ENCODE results near the gene MEDAG.

The MEDAG gene

DNA sequence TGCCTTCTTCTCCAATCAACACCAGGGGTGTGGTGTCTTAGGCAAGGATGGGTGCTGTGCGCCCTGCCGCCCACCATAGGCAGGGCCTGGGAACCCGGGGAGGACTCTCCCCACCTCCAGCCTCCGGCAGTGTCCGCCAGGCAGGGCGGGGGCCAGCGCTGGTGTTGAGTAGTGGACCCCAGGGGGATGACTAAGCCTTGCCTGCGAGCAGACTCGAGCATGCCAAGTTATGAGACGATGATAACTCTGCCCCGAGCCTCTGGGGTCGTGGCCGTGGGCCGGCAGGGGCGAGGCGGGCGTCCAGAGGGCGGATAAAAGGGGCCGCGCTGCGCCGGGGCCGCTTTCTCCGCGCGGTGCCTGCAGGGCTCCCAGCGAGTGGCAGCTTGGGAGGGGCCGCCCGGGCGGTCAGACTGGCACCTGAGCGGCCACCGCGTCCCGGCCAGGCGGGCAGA, at the start of gene MEDAG:
Gene MEDAG (plus strand): TSS at position 340 of the 452 bp plus-strand sequence. CDS start 245 bp downstream, outside the sequence.
- DNase-seq (ENCODE audit: low read depth, low spot score) = peak; percentile 64

- no peak for DNase-seq (ENCODE audit: low read depth, low spot score)
Observed at GRCh38 chr13:30857018-30857417, 49.1 kb upstream of the MEDAG start.

- DNase-seq (ENCODE audit: low read depth, low spot score) = no peak
Observed at GRCh38 chr13:30857636-30858035, 48.4 kb upstream of the MEDAG start.

DNA sequence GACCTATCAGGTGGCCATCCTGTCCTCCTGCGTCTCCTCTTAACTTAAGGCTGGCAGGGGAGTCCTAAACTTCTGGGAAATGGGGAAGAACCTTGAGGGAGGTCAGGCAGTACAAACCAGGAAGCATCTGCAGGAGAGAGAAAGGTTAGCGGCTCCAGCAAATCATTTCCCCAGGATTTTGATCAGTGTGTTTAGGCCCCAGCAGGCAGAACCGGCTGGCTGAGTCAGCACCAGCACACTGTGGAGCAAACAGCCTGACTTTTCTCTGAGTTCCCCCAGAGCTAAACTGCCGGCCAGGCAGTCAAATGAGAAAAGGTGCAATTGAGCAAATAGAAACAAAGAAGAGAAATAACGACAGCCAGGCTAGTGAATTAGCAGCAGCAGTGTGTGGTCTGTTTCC, 46.7 kb upstream of the MEDAG start:
- DNase-seq (ENCODE audit: low read depth, low spot score) = no peak

DNA sequence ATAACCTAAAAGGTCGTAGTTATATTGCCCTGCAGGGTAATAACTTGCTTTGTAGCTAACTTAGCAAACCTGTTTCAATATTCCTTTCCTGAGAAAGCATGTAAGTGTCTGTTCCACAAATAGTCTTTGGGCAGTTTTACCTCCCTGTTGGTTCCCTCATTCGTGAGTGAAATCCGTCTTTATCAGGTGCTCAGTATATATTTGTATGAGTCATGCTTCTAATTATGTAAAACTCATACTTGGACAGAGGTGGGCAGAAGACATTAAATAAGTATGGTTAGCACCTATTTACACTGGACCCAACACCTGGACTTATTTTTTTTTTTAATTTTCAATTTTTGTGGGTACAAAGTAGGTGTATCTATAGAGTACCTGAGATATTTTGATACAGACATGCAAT, 44.9 kb upstream of the MEDAG start:
- DNase-seq (ENCODE audit: low read depth, low spot score) = no peak

- no peak for DNase-seq (ENCODE audit: low read depth, low spot score)
Observed at GRCh38 chr13:30861836-30862467, 44.1 kb upstream of the MEDAG start.

GRCh38 chr13:30862707-30863106, 43.4 kb upstream of the MEDAG start:
- DNase-seq (ENCODE audit: low read depth, low spot score) = no peak

- DNase-seq (ENCODE audit: low read depth, low spot score) = no peak
Observed at GRCh38 chr13:30863231-30863630, 42.8 kb upstream of the MEDAG start.

- DNase-seq (ENCODE audit: low read depth, low spot score) = no peak
Observed at GRCh38 chr13:30863796-30864195, 42.3 kb upstream of the MEDAG start.

- peak; percentile 84 for DNase-seq (ENCODE audit: low read depth, low spot score)
Observed at GRCh38 chr13:30864433-30865122, 41.5 kb upstream of the MEDAG start.

DNA sequence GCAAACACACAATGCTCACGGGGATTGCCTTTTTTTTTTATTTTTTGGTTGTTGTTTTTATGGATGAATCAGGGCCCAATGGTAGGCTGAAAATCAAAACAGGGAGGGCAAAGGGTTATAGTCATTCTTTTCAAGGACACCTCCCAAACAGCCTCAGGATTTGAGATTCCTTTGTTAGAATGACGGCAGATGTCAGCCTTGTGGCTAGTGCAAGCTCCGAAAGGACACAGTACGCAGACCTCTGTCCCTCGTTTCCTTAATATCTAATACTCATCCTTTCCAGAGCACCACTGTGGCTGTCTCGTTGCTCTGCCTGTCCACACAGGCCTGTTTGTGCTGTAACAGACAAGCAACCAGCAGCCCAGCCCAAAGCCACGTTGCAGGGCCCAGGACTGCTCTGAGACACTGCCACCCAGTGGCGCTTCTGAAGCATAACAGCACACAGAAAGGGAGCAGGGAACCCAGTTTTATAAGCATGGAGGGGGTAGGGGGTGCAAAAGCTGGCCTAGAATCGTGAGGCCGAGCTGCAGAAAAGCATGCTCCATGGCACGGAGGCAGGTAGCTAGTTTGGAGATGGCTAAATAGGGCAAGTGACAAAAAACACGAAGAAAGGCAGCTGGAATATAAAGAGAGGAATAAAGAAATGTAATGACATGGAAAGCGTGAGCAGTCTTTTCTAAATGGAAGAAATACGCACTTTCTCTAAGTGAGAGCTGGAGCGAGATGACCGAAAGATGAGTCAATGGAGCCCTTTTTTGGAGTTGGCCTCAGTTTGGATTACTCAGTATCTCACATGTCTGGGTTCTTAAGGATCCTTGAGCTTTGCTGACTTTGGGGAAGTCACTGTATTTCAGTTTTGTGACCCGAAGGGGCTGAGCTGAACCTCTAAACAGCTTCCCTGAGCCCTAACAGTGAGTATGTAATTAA, 40.7 kb upstream of the MEDAG start:
- peak; percentile 80 for DNase-seq (ENCODE audit: low read depth, low spot score)

DNA sequence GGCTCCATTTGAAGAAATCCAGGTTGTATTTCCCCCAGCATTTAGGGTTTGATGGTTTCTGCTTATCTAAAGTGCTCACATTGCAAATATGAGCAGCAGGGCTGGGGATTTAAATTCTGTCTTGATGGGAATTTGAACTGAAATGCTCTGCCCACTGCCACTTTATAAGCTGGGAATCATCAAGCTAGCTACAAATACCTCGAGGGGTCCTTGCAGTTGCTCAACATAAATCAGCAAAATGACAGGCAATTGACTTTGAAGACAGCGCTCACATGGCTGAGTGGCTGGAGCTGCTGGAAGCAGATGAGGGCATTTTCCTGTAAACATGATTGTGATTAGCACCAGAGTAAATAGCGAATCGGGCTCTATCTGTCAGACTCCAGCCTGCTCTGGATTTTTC, 39.4 kb upstream of the MEDAG start:
- no peak for DNase-seq (ENCODE audit: low read depth, low spot score)

- DNase-seq (ENCODE audit: low read depth, low spot score) = no peak
Observed at GRCh38 chr13:30867089-30867669, 38.9 kb upstream of the MEDAG start.

GRCh38 chr13:30868799-30869470, 37.1 kb upstream of the MEDAG start:
- DNase-seq (ENCODE audit: low read depth, low spot score) = no peak

DNA sequence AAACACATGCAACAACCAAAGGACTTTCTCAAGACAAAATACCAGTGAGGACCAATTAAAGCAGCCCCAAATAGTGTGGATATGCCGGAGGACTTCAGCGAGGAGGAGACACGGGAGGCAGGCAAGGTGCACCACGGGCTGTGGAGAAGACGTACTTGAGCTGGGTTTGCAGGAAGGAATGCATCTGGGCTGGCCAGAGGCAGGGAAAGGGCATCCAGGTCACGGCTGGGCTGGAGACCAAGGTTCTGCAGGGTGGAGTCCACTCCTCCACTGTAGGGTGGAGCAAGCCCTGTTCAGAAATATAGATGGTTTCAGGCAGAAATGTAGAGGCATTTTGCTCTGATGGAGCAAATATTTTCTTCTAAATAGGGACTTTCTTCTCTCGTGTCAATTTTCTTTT, 36.6 kb upstream of the MEDAG start:
- no peak for DNase-seq (ENCODE audit: low read depth, low spot score)

DNA sequence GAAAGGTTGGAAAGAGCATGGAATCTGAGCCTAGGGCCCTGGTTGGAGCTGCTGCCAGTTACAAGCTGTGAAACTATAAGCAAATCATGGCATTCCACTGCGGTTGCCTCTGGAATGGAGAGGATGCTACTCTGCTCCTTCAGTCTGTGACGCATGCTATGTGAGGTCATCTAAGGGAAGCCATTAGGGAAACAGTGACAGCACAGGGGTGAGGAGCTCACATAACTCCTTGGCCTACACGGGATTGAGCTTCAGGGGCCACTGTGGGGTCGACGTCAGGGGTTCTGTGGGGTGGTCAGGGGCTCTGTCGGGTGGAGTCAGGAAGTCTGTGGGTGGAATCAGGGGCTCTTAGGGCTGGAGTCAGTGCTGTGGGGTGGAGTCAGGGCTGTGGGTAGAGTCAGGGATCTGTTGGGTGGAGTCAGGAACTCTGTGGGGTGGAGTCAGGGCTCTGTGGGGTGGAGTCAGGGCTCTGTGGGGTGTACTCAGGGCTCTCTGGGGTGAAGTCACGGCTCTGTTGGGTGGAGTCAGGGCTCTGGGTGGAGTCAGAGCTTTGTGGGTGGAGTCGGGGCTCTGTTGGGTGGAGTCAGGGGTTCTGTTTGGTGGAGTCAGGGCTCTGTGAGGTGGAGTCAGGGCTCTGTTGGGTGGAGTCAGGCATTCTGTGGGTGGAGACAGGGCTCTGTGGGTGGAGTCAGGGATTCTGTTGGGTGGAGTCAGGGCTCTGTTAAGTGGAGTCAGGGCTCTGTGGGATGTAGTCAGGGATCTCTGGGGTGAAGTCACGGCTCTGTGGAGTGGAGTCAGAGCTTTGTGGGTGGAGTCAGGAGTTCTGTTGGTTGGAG, 35.8 kb upstream of the MEDAG start:
- DNase-seq (ENCODE audit: low read depth, low spot score) = peak; percentile 92

DNA sequence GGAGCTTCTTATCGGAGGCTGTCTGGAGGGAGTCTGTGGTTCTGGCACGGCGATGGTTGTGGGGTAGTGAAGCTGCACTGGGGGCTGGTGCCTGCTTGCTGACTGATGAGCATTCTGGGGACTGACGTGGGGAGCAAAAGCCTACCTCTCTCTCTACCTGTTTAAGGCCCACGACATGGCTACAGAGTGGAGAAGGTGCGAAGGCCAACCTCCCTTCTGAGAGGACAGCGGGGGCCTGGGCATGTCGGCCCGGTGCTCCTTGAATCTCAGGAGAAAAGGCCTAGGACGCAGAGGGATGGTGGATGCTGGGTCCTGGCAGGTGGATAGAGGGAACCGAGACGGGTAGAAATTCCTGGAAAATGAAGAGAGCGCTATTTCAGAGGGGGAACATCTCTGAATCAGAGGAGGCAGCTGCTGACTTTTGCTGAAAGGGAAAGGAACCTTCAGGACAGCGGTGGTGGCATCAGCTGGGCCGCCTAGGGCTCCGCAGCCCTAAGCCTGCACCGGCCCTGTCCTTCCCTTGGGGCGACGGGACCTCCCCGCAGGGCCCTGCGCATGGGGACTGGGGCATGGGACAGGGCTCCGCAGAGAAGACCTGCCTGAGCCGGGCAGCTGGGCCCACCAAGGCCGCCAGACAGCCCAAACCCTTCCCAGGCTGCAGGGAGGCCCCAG, 35.0 kb upstream of the MEDAG start:
- DNase-seq (ENCODE audit: low read depth, low spot score) = no peak

DNA sequence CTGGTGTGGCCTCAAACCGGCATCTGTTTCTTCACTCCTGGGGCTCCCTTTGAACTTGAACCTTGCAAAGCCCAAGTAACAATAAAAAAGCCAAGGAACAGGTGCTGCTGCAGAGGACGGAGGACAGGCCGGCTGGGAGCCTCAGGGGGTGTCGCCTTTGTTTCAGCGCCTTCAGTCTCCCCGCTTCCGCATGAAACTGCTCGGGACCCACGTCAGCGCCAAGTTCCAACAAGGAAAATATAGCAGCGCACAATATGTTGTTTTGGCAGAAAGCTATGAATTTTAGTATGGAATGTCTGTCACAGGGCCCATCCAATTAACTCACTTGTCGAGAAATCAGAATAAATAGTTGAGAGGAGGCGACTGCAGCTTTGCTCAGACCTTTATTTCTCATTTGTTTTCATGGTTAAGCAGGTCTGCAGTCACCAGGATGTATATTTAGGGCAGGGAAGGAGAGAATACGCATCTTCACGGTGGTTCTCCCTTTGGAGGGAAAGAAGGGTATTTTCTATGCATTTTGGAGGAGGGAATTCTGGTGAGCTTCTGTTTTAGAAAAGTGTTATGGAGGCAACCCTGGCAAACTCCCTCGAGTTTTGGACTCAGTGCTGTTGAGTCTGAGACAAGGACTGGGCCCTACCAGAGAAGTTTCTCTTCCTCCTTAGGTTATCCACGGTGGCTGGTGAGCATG, 34.3 kb upstream of the MEDAG start:
- no peak for DNase-seq (ENCODE audit: low read depth, low spot score)

GRCh38 chr13:30872276-30872594, 33.8 kb upstream of the MEDAG start:
- no peak for DNase-seq (ENCODE audit: low read depth, low spot score)
